RPMI7951 (cell line): ENCODE measurements around the gene RPGRIP1L. TPM values are rescaled to one million over a fixed set of nuclear protein-coding genes. Genes with fewer than 3 reads are reported as not detected.

Experiments used
- DNase-seq: peaks from one replicate; pipeline ENCODE4 v3.0.0-alpha.2; 2012; ENCODE audit warnings: low read depth
- total RNA-seq: library from RNA; depleted of rRNA; stranded (reverse); fragments of >200 nt; shearing (Covaris generic); gene quantifications from 2 replicates; pipeline ENCODE4 v1.2.3, GENCODE V29; 2014

RPGRIP1L gene
- total RNA-seq, 1 experiment from 2014 or later, result 14.7 TPM

DNA sequence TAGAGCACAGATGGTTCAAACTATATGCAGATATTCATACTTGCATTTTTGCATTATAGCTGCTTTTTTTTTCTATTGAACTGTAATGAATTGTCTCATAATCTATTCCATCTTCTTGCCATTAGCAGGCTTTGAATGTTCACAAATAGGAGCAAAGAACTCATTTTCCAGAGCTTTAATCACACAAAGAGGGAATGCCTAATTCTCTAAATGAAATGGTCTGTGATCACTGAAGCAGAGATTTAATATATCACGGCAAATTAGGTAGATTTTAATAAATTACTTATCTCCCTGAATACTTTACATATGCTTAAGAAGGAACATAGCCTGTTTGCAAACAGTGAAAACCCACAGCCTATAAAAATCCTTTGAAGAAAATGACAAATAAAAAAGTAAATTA lies 103.0 kb downstream of the RPGRIP1L start:
- no peak for DNase-seq

DNA sequence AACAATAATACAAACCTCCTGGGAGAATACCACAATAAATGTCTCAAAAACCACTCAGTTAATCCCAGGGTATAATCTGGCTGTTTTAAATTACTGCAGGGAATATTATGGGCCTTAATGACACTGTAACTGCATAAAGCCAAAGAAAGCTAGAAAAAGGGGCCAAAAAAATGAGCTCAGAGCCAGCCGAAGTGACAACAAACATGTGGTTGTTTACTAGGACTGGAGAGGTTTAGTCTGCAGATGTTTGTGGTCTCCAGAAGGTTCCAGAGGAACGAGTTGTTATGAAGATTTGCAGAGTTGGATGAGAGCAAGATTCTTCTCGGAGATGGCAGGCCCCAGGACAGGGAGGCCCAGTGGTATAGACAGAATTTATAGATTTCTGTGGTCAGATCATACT lies 103.5 kb downstream of the RPGRIP1L start:
- no peak for DNase-seq

DNA sequence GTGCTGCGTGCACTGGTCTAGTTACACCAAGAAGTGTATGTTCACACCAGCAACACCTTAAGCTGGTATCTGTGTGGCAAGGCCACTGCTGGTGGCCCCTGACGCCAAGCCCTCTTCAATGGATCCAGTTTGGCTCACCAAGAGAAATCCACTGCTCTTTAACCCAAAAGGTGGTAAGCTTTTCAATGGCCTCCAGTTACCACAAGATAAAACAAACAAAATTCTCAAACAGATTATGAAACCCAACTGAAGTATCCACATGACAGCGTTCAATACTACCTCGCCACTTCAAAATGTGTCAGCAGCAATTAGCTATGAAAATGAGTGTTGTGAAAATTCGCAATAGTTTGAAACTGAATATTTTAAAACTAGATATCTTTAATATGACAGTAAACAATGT lies 104.1 kb downstream of the RPGRIP1L start:
- DNase-seq, result no peak

DNA sequence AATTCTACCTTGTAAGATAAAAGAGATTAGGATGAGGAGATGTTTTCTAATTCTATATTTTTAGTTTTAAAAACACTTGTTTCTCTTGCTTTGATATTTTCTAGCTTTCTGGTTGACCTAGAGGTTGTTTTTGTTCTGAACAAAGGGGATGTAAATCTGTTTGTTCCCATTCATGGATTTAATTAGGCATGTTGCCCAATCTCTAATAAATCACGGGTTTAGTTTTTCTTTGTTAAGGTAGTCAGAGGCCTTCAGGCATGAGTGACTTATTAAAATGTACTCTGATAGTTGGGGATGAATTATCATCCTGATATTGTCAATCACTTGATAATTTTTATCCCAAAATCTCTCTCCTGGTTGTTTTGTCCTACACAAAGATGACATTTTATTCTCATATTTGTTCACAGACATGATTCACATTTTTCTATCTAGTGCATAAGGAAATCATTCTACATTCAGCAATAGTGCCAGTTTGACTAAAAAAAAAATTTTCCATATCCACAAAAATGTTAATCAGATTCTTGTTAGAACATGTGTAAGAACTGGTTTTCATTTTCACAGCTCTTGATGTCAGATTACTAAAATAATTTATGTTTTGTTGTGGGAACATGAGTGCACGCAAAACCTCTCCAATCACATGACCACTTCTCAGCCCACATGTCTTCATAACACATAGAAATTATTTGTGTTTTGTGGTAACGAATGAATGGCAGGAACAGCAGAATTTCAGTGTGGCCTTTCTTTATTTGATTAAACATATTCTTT lies 105.0 kb downstream of the RPGRIP1L start:
- DNase-seq, result no peak

DNA sequence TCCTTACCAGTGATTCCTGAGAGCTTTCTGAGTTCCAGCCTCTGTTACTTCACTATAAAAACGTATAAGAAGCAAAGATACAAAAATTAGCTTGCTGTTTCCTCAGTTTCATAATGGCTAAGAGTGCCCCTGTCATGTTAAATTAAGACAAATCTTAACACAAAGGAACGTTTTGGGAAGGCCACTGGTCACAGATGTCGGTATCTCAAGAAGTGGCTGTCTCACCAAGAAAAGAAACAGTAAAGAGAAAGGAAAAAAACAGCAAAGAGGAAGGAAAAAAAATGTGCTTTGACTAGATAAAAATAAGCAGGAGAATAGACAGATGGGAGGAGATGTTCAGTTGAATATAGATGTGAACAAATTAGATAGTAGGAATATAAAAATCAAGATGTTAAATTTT lies 105.9 kb downstream of the RPGRIP1L start:
- DNase-seq, result no peak

DNA sequence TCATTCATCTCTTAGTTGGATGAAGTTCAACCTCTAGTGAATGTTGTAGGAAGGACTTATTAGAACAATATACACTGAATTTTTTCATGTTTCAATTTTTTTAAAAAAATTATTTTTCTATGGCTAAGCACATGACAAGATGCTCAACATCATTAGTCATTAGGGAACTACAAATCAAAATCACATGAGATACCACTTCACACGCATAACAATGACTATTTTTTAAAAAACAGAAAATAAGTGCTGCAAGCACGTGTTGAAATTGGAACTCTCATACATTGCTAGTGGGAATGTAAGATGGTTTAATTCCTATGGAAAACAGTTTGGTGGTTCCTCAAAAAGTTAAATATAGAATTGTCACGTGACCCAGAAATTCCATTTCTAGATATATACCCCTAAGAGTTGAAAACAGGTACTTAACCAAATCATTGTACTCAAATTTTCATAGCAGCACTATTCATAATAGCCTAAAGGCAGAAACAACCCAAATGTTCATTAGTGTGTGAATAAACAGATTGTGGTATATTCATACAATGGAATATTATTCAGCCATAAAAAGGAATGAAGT lies 115.5 kb downstream of the RPGRIP1L start:
- no peak for DNase-seq

DNA sequence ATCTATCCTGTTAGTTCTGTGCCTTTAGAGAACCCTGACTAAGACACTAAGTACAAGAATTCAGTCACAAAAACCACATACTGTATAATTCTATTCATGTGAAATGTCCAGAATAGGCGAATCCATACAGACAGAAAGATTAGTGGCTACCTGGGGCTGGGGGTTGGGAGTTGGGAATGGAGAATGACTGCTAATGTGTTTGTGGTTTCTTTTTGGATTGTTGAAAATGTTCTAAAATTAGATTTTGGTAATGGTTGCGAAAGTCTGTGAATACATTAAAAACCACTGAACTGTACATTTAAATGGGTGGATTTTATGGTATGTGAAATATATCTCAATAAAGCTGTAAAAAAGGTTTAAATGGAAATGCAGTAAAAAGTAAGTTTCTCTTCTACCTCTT lies 120.3 kb downstream of the RPGRIP1L start:
- DNase-seq, result no peak

DNA sequence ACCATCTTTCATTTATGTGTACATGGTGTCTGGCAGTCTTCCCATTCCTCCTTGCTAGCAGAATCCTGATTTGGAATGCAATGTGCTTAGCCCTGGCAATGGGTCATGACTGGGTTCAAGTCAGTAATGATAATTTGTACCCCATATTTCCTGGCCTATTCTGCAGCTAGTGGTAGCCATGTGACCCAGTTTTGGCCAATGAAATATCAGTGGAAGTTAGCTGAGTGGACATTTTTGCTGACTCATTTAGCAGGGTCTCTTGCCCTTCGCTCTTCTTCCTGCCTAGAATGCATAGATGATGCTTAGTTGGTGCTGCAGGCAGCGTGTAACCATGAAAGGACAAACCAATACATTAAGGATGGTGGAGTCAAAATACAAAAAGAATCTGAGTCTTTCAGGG lies 121.9 kb downstream of the RPGRIP1L start:
- DNase-seq, result no peak

DNA sequence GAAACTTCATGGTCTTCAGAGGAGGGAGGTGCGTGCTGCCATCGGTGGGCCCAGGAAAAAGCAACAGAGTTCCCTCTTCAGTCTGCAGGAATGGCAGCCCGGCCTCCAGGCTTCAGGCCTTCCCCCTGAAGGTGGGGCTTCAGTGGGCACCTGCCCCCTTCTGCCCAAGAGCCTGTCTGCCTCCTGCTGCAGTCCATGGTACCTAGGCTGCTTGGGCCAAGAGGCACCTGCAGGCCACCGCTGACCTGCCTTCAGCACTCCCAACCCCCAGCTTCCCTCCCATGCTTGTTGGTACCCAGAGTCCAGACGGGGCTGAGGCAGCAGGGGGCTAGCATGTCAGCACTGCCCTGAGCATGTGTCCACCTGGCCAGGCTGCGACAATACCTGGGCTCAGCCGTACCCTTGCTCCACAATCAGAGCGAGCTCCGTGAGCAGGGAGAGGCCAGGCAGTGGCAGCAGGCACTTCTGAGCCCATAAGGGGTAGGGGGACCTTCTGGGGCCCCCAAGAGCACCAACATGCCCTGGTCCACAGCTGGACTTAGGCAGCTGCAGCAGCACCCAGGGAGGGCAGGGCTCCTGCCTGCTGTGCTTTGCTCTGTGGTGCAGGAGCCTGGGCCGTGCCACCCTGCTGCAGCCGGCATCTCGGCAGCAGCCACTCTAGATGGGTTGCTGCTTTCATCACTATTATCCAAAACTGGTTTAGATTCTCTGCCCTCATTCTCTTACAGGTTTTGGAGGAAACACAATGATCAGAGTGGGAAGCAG lies 123.4 kb downstream of the RPGRIP1L start:
- DNase-seq, result no peak

DNA sequence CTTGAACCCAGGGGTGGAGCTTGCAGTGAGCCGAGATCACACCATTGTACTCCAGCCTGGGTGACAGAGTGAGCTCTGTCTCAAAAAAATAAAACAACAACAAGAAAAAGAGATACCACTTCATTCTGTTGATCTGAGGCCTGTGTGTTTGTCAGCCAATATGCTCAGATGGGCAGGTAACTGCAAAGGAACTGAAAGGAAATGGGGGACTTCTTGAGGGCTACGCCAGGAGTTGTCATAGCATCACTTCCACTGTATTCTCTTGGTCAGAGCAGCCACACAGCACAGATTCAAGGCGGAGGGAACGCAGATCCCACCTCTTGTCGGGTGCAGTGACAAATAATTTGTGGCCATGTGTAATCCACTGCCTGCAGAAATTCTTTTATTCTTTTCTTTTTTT lies 126.8 kb downstream of the RPGRIP1L start:
- DNase-seq, result no peak

DNA sequence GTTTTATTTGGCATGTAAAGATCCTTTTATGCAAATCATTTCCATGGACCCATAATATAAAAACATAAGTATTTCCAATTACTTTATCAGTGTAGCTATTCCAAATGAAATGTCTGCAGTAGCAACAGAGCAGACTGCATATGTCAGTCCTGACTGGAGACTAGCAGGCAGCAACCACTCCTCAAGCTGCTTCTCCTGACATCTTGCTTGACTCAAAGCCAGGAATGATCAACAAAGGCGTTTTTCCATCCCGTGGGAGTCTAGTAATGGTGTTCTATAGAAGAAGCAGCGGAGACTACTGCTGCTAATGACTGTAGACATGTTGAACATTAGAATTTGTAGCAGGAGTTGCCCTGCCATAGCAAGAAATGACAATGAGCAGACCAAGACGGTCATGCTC lies 127.4 kb downstream of the RPGRIP1L start:
- DNase-seq, result no peak

DNA sequence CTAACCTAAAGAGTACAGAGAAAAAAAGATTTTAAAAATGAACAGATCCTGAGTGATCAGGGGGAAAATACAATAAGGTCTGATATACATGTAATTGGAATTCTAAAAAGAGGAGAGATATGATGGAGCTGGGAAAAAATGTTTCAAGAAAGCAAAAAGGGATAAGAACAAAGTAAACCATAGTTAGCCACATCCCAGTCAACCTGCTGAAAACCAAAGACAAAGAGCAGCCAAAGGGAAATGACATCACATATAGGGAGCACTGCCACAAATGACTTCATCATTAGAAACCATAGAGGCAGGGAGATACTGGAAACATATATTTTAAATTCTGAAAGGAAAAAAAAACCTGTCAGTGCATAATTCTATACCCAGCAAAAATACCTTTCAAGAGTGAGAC lies 131.9 kb downstream of the RPGRIP1L start:
- no peak for DNase-seq

DNA sequence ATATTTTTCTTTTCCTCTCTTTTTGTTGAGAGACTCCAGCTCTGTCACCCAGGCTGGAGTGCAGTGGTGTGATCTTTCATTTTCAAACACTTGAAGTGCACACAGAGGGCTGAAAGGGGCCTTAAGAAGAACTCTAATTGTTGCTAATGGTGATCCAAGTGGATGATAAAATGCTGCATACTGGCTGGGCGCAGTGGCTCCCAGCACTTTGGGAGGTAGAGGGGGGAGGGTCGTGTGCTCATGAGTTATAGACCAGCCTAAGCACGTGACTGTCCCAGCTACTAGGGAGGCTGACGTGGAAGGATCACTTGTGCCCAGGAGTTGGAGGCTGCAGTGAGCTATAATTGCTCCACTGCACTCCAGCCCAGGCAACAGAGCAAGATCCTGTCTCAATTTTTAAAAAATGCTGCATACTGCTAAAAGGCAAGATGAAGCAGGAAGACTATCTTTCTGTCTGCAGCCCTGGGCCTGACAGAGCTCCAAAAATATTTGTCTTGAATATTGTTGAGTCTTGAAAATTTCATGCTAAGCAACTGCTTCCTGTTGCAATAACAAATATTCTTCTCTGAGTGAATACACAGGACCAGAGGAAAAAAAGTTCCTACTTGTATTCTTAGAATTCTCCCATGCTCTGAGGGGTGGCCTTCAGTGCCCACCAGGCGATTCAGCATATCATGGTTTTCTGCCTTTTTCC lies 137.0 kb downstream of the RPGRIP1L start:
- DNase-seq, result no peak

DNA sequence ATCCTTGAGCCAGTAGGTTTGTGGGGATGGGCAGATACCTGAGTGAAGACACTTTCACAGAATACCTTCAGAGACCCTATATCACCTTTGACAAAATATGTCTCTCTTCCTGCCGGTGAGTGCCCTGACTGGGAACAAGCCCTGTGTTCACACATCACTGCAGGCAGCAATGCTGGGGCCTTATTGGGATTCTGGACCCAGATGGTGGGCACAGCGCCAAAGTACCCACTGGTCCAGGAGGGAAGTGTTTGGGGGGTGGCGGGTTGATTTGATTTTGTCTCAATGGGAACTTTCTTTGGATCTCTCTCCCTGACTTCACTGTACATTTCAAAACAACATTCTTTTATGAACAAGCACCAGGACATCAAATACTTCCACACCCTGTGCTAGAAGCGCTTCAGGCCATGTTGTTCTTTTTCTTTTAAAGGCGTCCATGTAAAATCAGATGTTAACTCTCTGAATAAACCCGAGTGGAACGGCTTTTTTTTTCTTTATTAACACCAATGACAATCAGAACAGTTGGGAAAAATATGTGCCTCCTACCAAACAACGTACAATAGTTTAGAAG lies 138.3 kb downstream of the RPGRIP1L start:
- DNase-seq, result no peak

DNA sequence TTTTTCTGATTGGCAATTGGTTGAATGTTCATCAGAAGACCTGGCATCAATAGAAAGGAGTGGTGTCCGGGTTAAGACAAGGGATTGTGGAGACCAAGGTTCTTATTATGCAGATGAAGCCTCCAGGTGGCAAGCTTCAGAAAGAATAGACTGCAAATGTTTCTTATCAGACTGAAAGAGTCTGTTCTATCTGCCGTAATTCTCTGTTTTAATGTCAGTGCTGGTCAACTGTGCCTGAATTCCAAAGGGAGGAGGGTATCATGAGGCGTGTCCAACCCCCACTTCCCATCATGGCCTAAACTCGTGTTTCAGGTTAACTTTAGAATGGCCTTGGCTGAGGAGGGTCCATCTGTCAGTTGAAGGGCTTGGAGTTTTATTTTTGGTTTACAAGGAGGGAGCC lies 140.2 kb downstream of the RPGRIP1L start:
- no peak for DNase-seq

DNA sequence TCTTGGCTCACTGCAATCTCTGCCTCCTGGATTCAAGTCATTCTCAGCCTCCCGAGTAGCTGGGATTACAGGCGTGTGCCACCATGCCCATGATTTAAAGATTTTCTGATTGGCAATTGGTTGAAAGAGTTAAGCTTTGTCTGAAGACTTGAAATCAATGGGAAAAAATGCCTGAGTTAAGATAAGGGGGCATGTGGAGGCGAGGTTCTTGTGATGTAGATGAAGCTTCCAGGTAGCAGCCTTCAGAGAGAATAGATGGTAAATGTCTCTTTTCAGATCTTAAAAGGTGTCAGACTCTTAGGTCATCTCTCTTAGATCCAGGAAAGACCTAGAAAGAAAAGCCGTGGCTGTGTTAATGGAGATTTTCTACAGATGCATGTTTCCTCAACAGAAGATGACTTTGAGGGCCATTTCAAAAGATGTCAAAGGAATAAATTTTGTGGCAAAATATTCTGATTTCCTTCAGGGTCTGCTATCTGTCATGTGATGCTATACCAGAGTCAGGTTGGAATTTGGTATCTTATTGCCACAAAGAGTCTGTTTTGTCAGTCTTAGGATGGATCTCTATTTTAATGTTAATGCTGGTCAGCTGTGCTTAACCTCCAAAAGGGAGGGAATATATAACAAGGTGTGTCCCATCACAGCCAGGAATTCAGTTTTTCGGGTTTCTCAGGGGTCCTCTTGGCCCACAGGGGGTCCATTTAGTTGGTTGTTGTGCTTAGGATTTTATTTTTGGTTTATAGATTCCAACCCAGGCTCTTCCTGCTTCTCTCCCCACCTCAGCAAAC lies 142.4 kb downstream of the RPGRIP1L start:
- no peak for DNase-seq

DNA sequence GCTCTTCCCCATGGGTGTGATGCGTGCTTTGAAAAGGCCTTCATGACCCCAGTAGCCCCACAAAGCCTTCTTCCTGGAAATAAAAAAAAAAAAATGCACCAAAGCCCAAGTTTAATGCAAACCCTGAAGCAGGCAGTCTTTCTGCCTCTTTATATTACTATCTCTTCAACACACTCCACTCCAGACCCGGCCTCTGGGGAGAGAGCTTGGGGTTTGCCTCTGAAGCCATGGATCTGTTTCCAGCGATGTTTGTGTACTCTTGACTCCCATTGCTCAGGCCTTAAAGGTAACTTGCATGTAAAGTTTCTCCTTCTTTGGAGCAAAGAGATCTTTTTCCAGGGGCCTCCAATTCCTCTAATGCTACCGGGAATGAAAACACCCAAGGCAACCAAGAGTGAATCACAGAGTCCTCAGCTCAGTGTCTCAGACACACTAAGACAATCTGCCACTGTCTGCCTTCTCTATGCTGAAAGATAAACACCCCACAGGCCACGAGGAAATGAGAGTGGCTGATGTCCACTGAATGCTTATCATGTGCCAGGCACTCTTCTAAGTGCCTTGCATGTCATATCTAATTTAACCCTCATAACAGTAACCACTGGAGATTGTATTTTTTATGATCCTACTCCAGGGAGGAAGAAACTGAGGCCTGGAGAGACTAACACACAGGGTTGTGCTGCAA lies 144.2 kb downstream of the RPGRIP1L start:
- no peak for DNase-seq

DNA sequence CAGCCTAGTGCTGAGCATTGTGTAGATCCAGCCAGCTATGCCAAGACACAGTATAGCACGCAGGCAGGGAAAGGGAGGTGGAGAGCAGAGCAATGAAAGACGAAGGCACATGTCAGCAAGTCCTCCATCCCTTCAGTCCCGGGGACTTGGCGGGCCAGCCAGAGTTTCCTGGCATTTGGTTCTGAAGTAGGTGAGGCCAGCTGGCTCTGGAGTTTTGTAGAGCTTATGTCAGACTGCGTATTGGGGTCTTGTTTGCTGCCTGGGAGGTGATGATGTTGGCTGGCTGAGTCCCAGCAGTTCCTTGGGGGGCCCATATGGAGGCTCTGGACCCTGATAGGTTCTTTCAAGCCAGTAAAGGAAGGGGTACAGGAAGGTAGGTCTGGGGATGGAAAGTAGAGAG lies 144.9 kb downstream of the RPGRIP1L start:
- DNase-seq, result no peak

DNA sequence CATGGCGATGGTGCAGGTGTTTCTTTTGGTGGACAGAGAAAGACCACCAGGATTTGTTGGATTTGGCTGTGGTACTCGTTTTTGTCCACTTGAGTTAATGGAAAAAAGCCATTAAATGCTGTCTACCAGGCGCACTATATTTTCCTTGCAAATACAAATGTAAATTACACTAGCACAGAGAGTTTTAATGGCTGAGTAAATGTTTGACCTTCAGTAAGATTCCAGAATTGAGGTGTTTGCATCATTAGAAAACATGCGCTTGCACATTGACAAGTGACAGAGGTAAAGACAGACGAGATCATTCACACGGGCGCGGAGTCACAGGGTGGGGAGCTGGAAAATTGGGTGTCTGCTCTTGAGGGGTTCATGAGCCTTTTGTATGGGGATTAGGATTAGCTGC lies 147.1 kb downstream of the RPGRIP1L start:
- DNase-seq, result no peak

DNA sequence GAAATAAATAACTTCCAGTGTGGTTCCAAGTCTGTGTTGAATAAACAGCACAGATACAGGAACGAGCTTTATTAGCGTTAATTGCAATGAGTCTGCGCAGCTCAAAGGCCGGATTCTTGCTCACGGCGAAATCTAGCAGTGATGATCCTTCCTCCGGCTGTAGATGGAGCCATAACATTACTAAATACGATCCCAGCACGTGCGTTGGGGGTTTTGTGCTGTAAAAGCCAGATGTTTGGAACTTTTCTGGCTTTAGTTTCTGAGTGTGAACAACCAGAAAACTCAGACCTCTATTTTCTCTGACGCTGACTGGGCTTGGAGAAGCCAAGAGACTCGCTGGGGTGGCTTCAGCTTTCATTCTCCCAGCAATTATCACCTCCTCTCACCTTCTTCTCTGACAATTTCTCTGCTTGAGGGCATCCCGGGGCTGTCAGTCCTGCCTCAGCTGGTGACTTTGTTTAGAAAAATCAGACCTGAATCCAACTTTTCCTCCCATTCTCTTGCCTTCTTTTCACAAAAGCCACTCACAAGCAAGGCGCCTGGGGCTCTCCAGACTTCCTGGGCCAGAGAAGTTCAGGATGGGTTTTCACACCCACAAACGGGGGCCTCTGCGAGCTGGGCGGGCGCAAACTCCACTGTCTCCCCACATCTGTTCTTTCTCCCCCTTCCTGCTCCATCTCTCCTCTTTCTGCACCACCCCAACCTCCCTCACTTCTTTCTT lies 153.5 kb downstream of the RPGRIP1L start:
- peak; percentile 81 for DNase-seq
